CD4-positive, alpha-beta T cell treated with Interleukin-21 for 1 hour (primary cell): ENCODE measurements around the gene GCK.

Experiments used
- DNase-seq: peaks from one replicate; pipeline ENCODE4 v3.0.0-alpha.2; 2020

GCK gene

GRCh38 chr7:44222074-44222473 lies 32.8 kb upstream of the GCK start:
- DNase-seq = no peak

GRCh38 chr7:44221231-44221791 lies 32.1 kb upstream of the GCK start:
- DNase-seq = no peak

- DNase-seq = no peak
These were observed 31.3 kb upstream of the GCK start for GRCh38 chr7:44220358-44221112.

GRCh38 chr7:44220046-44220357 lies 30.8 kb upstream of the GCK start:
- DNase-seq = no peak

GRCh38 chr7:44219371-44220045 lies 30.3 kb upstream of the GCK start:
- DNase-seq = no peak

GRCh38 chr7:44218418-44219201 lies 29.4 kb upstream of the GCK start:
- no peak for DNase-seq

- DNase-seq = no peak
These were observed 28.7 kb upstream of the GCK start for GRCh38 chr7:44217852-44218402.

- no peak for DNase-seq
These were observed 28.0 kb upstream of the GCK start for GRCh38 chr7:44217223-44217714.

GRCh38 chr7:44216521-44217222 lies 27.4 kb upstream of the GCK start:
- DNase-seq = no peak

GRCh38 chr7:44216019-44216418 lies 26.8 kb upstream of the GCK start:
- DNase-seq = no peak

- no peak for DNase-seq
These were observed 26.3 kb upstream of the GCK start for GRCh38 chr7:44215531-44215930.

- no peak for DNase-seq
These were observed 24.7 kb upstream of the GCK start for GRCh38 chr7:44213877-44214388.

GRCh38 chr7:44213206-44213876 lies 24.1 kb upstream of the GCK start:
- DNase-seq = no peak

GRCh38 chr7:44212581-44213184 lies 23.4 kb upstream of the GCK start:
- no peak for DNase-seq

GRCh38 chr7:44212018-44212417 lies 22.8 kb upstream of the GCK start:
- DNase-seq = no peak

- DNase-seq = no peak
These were observed 22.0 kb upstream of the GCK start for GRCh38 chr7:44211126-44211675.

GRCh38 chr7:44210107-44210506 lies 20.9 kb upstream of the GCK start:
- DNase-seq = no peak

- DNase-seq = no peak
These were observed 18.8 kb upstream of the GCK start for GRCh38 chr7:44208085-44208484.

- no peak for DNase-seq
These were observed 16.8 kb upstream of the GCK start for GRCh38 chr7:44206008-44206407.

- no peak for DNase-seq
These were observed 12.6 kb upstream of the GCK start for GRCh38 chr7:44201813-44202212.
